Tibial nerve (tissue), 4 donors: ENCODE data around the gene C2orf92. TPM values are rescaled to one million over a fixed set of nuclear protein-coding genes. Genes with fewer than 3 reads are reported as not detected.

Source experiments
- DNase-seq, 2 donors: peaks; one replicate each; pipeline ENCODE4 v3.0.0-alpha.2; 2019; ENCODE audit warnings: low spot score in 2 of 2
- H3K27ac ChIP-seq, 4 donors: fragments of 200-600 bp; sonication (generic) in 3 of 4; one replicate each; pipeline ENCODE4 v1.5.1; 2017 to 2019; ENCODE audit warnings: mild to moderate bottlenecking in 1 of 4
- H3K27me3 ChIP-seq, 2 donors: fragments of 200-600 bp; sonication (generic) in 1 of 2; one replicate each; pipeline versions ENCODE4 v1.5.1 to v1.6.0; 2017 to 2019
- H3K36me3 ChIP-seq, 3 donors: fragments of 200-600 bp; sonication (generic); one replicate each; pipeline ENCODE4 v1.5.1; 2018 to 2019
- H3K4me1 ChIP-seq, 4 donors: fragments of 200-600 bp; sonication (generic) in 3 of 4; one replicate each; pipeline ENCODE4 v1.5.1; 2017 to 2019
- H3K4me3 ChIP-seq, 4 donors: fragments of 200-600 bp; sonication (generic) in 3 of 4; one replicate each; pipeline ENCODE4 v1.5.1; 2017 to 2019; ENCODE audit warnings: mild to moderate bottlenecking in 1 of 4, moderate library complexity in 1 of 4
- H3K9me3 ChIP-seq, 4 donors: fragments of 200-600 bp; sonication (generic) in 3 of 4; one replicate each; pipeline ENCODE4 v1.5.1; 2017 to 2019
- EP300 ChIP-seq, 2 donors: sonication (generic); formaldehyde crosslinking; IDR thresholded peaks; one replicate each; pipeline ENCODE4 v1.6.1; 2017; ENCODE audit warnings: antibody characterized with exemption in 2 of 2, mild to moderate bottlenecking in 1 of 2
- POLR2A ChIP-seq, 2 donors: fragments of 450-650 bp; IDR thresholded peaks; one replicate each; pipeline ENCODE4 v1.6.1; 2017; ENCODE audit warnings: antibody characterized with exemption in 2 of 2, mild to moderate bottlenecking in 2 of 2, moderate library complexity in 2 of 2
- WGBS, 2 donors: methylation state at CpG; one replicate each; pipeline ENCODE4 v1.1.5; 2018; 5-methylcytosine and 5-hydroxymethylcytosine counted together
- total RNA-seq, 4 donors: library from RNA; depleted of rRNA; stranded (reverse); fragments of >200 nt; gene quantifications; one replicate each; pipeline ENCODE4 v1.1.0, GENCODE V29; 2016
- TF ChIP-seq, protein P1 (sequence below), 5 experiments: fragments of 200-600 bp in 3 of 5; fragments of 450-650 bp in 2 of 5; sonication (generic) in 3 of 5; IDR thresholded peaks; one replicate each; pipeline ENCODE4 v1.5.1; 2016 to 2019; ENCODE audit warnings: antibody characterized with exemption in 5 of 5, mild to moderate bottlenecking in 3 of 5, moderate library complexity in 2 of 5

C2orf92 gene
- total RNA-seq, 4 donors from 2014 or later: 4.5 to 65.1 (median 11.6) TPM

DNA sequence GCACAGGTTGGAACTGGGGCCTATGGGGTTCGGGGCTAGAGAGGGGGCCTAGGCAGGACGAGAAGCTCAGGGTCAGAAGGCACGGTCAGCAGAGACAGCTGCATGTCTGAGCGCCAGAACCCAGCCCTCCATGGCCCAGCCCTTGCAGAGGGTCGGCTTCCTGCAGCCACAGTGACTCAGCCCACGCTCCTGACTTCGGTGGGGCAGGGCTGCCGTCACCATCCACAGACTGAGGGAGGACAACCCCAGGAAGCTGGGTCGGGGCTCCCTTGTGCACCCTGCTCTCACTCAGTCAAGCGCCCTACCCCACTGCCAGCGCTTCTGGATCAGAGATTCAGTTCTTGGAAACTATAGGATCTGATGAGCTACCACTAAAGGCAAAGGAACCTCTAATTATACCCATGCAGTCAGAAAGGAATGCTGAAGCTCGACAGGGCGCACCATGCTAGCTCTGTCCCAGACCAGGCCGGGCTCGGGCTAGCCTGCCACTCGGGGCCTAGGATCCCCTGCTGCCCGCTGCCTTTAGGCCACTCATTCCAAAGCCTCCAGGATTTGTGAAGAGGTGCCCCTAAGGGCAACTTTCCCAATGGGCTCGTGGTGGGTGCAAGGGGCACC is 8.6 kb upstream of the C2orf92 start:
- Histone ChIP-seq H3K4me3 (no peak overlapping the region), H3K4me1 (peaks cover 0 to 41% (median 15%) of the 10 kb centered on the region in 4 donors), H3K27ac (peak overlapping the region in 2 of 4 donors; percentile 26 to 99), H3K27me3 (no peaks in the 10 kb centered on the region), H3K36me3 (peaks cover 0 to 50% (median 9%) of the 10 kb centered on the region in 3 donors), H3K9me3 (no peaks in the 10 kb centered on the region)
- no peak for DNase-seq
- TF ChIP-seq, protein P1, sequence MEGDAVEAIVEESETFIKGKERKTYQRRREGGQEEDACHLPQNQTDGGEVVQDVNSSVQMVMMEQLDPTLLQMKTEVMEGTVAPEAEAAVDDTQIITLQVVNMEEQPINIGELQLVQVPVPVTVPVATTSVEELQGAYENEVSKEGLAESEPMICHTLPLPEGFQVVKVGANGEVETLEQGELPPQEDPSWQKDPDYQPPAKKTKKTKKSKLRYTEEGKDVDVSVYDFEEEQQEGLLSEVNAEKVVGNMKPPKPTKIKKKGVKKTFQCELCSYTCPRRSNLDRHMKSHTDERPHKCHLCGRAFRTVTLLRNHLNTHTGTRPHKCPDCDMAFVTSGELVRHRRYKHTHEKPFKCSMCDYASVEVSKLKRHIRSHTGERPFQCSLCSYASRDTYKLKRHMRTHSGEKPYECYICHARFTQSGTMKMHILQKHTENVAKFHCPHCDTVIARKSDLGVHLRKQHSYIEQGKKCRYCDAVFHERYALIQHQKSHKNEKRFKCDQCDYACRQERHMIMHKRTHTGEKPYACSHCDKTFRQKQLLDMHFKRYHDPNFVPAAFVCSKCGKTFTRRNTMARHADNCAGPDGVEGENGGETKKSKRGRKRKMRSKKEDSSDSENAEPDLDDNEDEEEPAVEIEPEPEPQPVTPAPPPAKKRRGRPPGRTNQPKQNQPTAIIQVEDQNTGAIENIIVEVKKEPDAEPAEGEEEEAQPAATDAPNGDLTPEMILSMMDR (IDR thresholded peaks at IDR 0.05): no peak
- TF ChIP-seq EP300 (IDR thresholded peaks at IDR 0.05) (no peak), POLR2A (IDR thresholded peaks at IDR 0.05) (no peak)
- WGBS, 2 donors: 70 to 81% methylated on average over 12 to 16 of the region's 18 CpGs

DNA sequence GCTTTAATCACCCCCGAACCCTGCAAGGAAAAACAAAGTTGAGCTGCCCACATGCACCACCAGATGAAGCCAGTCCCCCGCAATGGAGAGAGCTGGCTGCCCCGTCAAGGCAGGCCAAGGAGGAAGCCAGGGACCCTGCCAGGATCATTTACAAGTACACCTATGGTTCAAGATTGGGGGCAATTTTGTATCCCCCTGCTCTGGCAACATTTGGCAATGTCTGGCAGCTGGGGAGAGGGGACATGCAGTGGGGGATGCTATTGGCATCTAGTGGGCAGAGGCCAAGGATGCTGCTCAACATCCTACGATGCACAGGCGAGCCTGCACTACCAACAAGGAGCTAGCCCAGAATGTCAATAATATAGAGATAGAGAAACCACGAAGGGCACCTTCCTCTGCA is 7.6 kb upstream of the C2orf92 start:
- H3K27ac ChIP-seq: peak overlapping the region; percentile 18 to 99 (median 80)
- H3K36me3 ChIP-seq: peaks cover 0 to 39% (median 9%) of the 10 kb centered on the region in 3 donors
- H3K27me3 ChIP-seq: no peaks in the 10 kb centered on the region
- no peaks in the 10 kb centered on the region for H3K9me3 ChIP-seq
- peaks cover 0 to 41% (median 15%) of the 10 kb centered on the region in 4 donors for H3K4me1 ChIP-seq
- TF ChIP-seq EP300 (IDR thresholded peaks at IDR 0.05): no peak
- no peak for TF ChIP-seq POLR2A (IDR thresholded peaks at IDR 0.05)
- TF ChIP-seq, protein P1 (IDR thresholded peaks at IDR 0.05): no peak
- 71 to 83% methylated on average over 6 of the region's 6 CpGs for WGBS, 2 donors
- H3K4me3 ChIP-seq: peak overlapping the region in 2 of 4 donors; percentile 81 to 97
- no peak for DNase-seq

DNA sequence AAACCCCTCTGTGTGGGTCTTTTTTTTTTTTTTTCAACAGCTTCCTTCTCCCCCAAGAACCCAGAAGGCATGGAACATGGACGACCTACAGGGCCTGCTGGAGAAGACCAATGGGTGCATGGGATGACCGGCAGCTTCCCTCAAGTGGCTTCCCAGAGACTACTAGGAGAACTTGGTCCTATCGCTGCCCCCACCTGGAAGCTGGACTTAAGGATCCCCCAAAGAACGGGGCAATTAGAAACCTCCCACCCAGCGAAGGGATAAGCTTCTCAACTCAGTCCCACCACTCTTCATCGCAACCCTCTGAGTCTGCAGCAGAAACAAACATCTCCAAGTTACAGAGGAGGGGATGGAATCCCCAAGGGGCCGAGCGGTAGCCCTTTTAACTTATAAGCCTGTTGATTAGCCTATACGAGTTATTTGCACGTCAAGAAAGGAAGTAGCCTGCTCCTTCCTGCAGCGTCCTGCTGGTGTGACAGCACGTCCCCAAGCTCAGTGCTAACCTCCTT is 7.1 kb upstream of the C2orf92 start:
- WGBS, 2 donors: 34 to 35% methylated on average over 12 of the region's 12 CpGs
- peak overlapping the region; percentile 47 to 97 (median 85) for H3K4me3 ChIP-seq
- no peaks in the 10 kb centered on the region for H3K9me3 ChIP-seq
- TF ChIP-seq, protein P1 (IDR thresholded peaks at IDR 0.05): no peak
- TF ChIP-seq EP300 (IDR thresholded peaks at IDR 0.05) (no peak), POLR2A (IDR thresholded peaks at IDR 0.05) (no peak)
- peak overlapping the region; percentile 63 to 99 (median 96) for H3K27ac ChIP-seq
- H3K27me3 ChIP-seq: no peaks in the 10 kb centered on the region
- no peak for DNase-seq
- H3K36me3 ChIP-seq: peaks cover 0 to 34% (median 9%) of the 10 kb centered on the region in 3 donors
- peaks cover 0 to 41% (median 15%) of the 10 kb centered on the region in 4 donors for H3K4me1 ChIP-seq

DNA sequence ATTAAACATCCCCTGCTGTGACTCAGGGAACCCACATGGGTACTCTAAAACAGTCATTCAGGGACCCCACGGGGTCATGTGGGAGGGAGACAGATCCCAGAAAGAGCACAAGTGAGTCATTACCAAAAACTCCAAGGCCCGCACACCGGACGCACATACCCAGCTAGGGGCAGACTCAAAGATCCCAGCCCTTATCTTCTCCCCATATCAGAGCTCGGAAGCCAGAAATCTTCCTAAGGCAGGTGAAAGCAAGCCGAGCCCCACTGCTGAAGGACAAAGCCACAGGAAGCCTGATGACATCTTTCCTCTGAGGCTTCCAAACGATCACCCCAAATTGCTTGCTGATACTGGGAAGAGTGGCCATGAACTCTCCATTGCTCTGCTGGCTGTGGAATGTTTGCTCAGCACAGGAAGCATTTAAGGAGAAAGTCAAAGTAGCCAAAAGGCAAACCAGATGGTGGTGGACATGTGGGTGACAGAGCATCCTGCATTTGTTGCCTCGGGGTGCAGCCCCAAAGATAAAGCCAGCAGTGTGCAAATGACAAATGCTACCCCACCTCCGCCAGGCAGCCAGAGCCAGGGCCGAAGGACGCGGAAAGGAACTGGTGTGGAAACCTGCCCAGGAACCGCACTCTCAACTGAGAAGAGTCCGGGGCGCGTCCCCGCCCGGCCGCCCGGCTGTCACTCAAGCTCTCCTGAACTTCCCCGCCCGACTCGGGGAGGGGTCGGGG is 6.5 kb upstream of the C2orf92 start:
- no peaks in the 10 kb centered on the region for H3K27me3 ChIP-seq
- peak in 1 of 2 donors; percentile 6 for TF ChIP-seq POLR2A (IDR thresholded peaks at IDR 0.05)
- TF ChIP-seq, protein P1 (IDR thresholded peaks at IDR 0.05): no peak
- peaks cover 0 to 28% (median 8%) of the 10 kb centered on the region in 3 donors for H3K36me3 ChIP-seq
- WGBS, 2 donors: 0 to 2% methylated on average over 20 to 24 of the region's 24 CpGs
- H3K4me1 ChIP-seq: peaks cover 0 to 41% (median 15%) of the 10 kb centered on the region in 4 donors
- peak overlapping the region; percentile 63 to 99 (median 96) for H3K27ac ChIP-seq
- H3K4me3 ChIP-seq: peak overlapping the region; percentile 47 to 97 (median 85)
- no peaks in the 10 kb centered on the region for H3K9me3 ChIP-seq
- peak; percentile 43 for DNase-seq

DNA sequence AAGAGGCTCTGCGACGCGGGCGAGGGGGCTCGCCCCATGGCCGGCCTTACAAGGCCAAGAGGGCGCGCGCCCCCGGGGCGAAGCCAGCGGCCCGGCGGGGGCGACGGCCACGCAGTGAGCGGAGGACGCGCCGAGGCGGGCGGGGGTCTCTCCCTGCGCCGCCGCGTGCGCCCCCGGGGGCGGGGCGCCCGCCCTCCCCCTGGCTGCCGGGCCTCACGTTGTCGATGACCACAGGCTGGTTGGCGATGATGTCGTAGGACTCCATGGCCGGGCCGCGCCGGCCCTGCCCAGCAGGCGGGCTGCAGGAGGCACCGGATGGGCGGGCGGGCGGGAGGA is 5.9 kb upstream of the C2orf92 start:
- no peaks in the 10 kb centered on the region for H3K9me3 ChIP-seq
- TF ChIP-seq EP300 (IDR thresholded peaks at IDR 0.05): no peak
- TF ChIP-seq, protein P1 (IDR thresholded peaks at IDR 0.05): no peak
- no peak for TF ChIP-seq POLR2A (IDR thresholded peaks at IDR 0.05)
- H3K4me3 ChIP-seq: peak overlapping the region; percentile 47 to 97 (median 85)
- H3K27me3 ChIP-seq: no peaks in the 10 kb centered on the region
- WGBS, 2 donors: 0% methylated on average over 19 of the region's 46 CpGs; no CpG with 5 or more reads in 1 of the 2 donors
- H3K36me3 ChIP-seq: peaks cover 0 to 26% (median 4%) of the 10 kb centered on the region in 3 donors
- H3K27ac ChIP-seq: peak overlapping the region; percentile 63 to 99 (median 96)
- DNase-seq: no peak
- peaks cover 0 to 41% (median 15%) of the 10 kb centered on the region in 4 donors for H3K4me1 ChIP-seq
